SU-DHL-6 (cell line): ENCODE data around the gene CD8A.

Source experiments
- H2AFZ ChIP-seq: fragments of 200-600 bp; sonication (generic); 2 replicates; pipeline ENCODE4 v1.6.1; 2014; ENCODE audit warnings: low read depth, mild to moderate bottlenecking, moderate library complexity, mixed read lengths, antibody characterized with exemption, low read length; ENCODE audit not compliant: severe bottlenecking
- H3F3A ChIP-seq: fragments of 200-600 bp; shearing (Covaris generic); 2 replicates; pipeline ENCODE4 v1.6.0; 2016; ENCODE audit warnings: antibody characterized with exemption, mild to moderate bottlenecking; ENCODE audit not compliant: insufficient read depth
- H3K27ac ChIP-seq: fragments of 200-600 bp; sonication (generic); 2 replicates; pipeline ENCODE4 v1.5.1; 2016; ENCODE audit warnings: low read depth, mild to moderate bottlenecking, low read length, moderate library complexity, mixed read lengths
- H3K27me3 ChIP-seq: fragments of 200-600 bp; sonication (generic), shearing (Covaris generic); 2 replicates; pipeline ENCODE4 v1.6.0; 2014; ENCODE audit warnings: mild to moderate bottlenecking, low read length
- H3K36me3 ChIP-seq: fragments of 200-600 bp; sonication (generic); 2 replicates; pipeline ENCODE4 v1.6.1; 2014; ENCODE audit warnings: mild to moderate bottlenecking, low read length, mixed read lengths
- H3K4me2 ChIP-seq: fragments of 300-600, 200-600 bp; shearing (Covaris generic), sonication (generic); 2 replicates; pipeline ENCODE4 v1.6.0; 2014; ENCODE audit warnings: low read length, low read depth, mild to moderate bottlenecking; ENCODE audit not compliant: poor library complexity, severe bottlenecking
- H3K4me3 ChIP-seq: fragments of 200-600 bp; sonication (generic); 2 replicates; pipeline ENCODE4 v1.5.1; 2014; ENCODE audit warnings: antibody characterized with exemption, low read length, mild to moderate bottlenecking, mixed read lengths; ENCODE audit not compliant: insufficient read depth, poor library complexity, severe bottlenecking
- H3K79me2 ChIP-seq: fragments of 200-600 bp; sonication (generic); 2 replicates; pipeline ENCODE4 v1.6.1; 2014; ENCODE audit warnings: mild to moderate bottlenecking, low read length, moderate library complexity; ENCODE audit not compliant: insufficient read depth
- H3K9ac ChIP-seq: fragments of 200-600 bp; sonication (generic); 2 replicates; pipeline ENCODE4 v1.7.0; 2014; ENCODE audit warnings: mild to moderate bottlenecking, low read length
- H3K9me2 ChIP-seq: fragments of 200-600 bp; sonication (generic); replicated peaks from 2 replicates; pipeline ENCODE4 v1.6.1; 2014; ENCODE audit warnings: low read length; ENCODE audit not compliant: insufficient read depth
- H3K9me3 ChIP-seq: fragments of 200-600 bp; sonication (generic); 2 replicates; pipeline ENCODE4 v1.6.1; 2014; ENCODE audit warnings: low read length, mixed read lengths; ENCODE audit not compliant: insufficient read depth
- H4K20me1 ChIP-seq: fragments of 200-600 bp; sonication (generic); 2 replicates; pipeline ENCODE4 v1.6.1; 2014; ENCODE audit warnings: low read depth, mild to moderate bottlenecking, antibody characterized with exemption, low read length, moderate library complexity, mixed read lengths
- CTCF ChIP-seq: fragments of 200-600 bp; sonication (generic); IDR thresholded peaks from one replicate; pipeline ENCODE4 v1.5.1; 2017; ENCODE audit warnings: antibody characterized with exemption, mild to moderate bottlenecking, low read length, moderate library complexity; ENCODE audit not compliant: insufficient read depth, poor library complexity, severe bottlenecking
- EZH2phosphoT487 ChIP-seq: fragments of 200-600 bp; sonication (generic), shearing (Covaris generic); conservative IDR thresholded peaks from 2 replicates; pipeline ENCODE4 v1.6.1; 2018; ENCODE audit warnings: mild to moderate bottlenecking, antibody characterized with exemption, low read length, moderate library complexity, mixed read lengths

The CD8A gene

GRCh38 chr2:86821842-86822241 is 31.1 kb upstream of the CD8A start:
- H2AFZ ChIP-seq, result no peak overlapping the region
- H3K9ac ChIP-seq, result no peak overlapping the region
- H3K4me3 ChIP-seq, result no peak overlapping the region
- no peaks in the 10 kb centered on the region for H3K36me3 ChIP-seq
- H3K79me2 ChIP-seq, result no peaks in the 10 kb centered on the region
- H3K9me3 ChIP-seq, result no peaks in the 10 kb centered on the region
- H4K20me1 ChIP-seq, result no peaks in the 10 kb centered on the region
- H3F3A ChIP-seq, result no peaks in the 10 kb centered on the region
- H3K27ac ChIP-seq, result no peak overlapping the region
- no peaks in the 10 kb centered on the region for H3K9me2 ChIP-seq
- TF ChIP-seq CTCF (no peak), EZH2phosphoT487 (no peak)
- H3K4me2 ChIP-seq, result no peak overlapping the region
- H3K27me3 ChIP-seq, result no peaks in the 10 kb centered on the region

GRCh38 chr2:86821306-86821705 is 30.6 kb upstream of the CD8A start:
- no peaks in the 10 kb centered on the region for H3K36me3 ChIP-seq
- H4K20me1 ChIP-seq, result no peaks in the 10 kb centered on the region
- no peaks in the 10 kb centered on the region for H3K9me2 ChIP-seq
- no peaks in the 10 kb centered on the region for H3K79me2 ChIP-seq
- no peak overlapping the region for H2AFZ ChIP-seq
- TF ChIP-seq CTCF (no peak), EZH2phosphoT487 (no peak)
- H3K4me2 ChIP-seq, result no peak overlapping the region
- H3K4me3 ChIP-seq, result no peak overlapping the region
- H3F3A ChIP-seq, result no peaks in the 10 kb centered on the region
- no peak overlapping the region for H3K27ac ChIP-seq
- no peak overlapping the region for H3K9ac ChIP-seq
- no peaks in the 10 kb centered on the region for H3K9me3 ChIP-seq
- H3K27me3 ChIP-seq, result no peaks in the 10 kb centered on the region

GRCh38 chr2:86818957-86819356 is 28.2 kb upstream of the CD8A start:
- H3K9ac ChIP-seq, result no peak overlapping the region
- H3K9me3 ChIP-seq, result no peaks in the 10 kb centered on the region
- no peak overlapping the region for H3K4me2 ChIP-seq
- no peaks in the 10 kb centered on the region for H3K9me2 ChIP-seq
- no peaks in the 10 kb centered on the region for H3K79me2 ChIP-seq
- TF ChIP-seq CTCF (no peak), EZH2phosphoT487 (no peak)
- no peak overlapping the region for H2AFZ ChIP-seq
- no peak overlapping the region for H3K4me3 ChIP-seq
- no peaks in the 10 kb centered on the region for H3K27me3 ChIP-seq
- no peaks in the 10 kb centered on the region for H3F3A ChIP-seq
- no peak overlapping the region for H3K27ac ChIP-seq
- H3K36me3 ChIP-seq, result no peaks in the 10 kb centered on the region
- H4K20me1 ChIP-seq, result no peaks in the 10 kb centered on the region
